K562 (cell line): Measurements from ENCODE around the gene B3GAT3. TPM values are rescaled to one million over a fixed set of nuclear protein-coding genes. Genes with fewer than 3 reads are reported as not detected.

Experiments used
- KDM5B ChIP-seq: fragments of 200-600 bp; sonication (generic); IDR thresholded peaks from 2 replicates; pipeline ENCODE4 v1.6.1; 2012; ENCODE audit warnings: low read depth, mild to moderate bottlenecking, moderate library complexity, low read length, control low read depth, inconsistent platforms; ENCODE audit not compliant: insufficient replicate concordance
- polyA plus RNA-seq, 8 experiments: library from polyadenylated mRNA; depleted of rRNA in 4 of 8; stranded (reverse) in 5 of 8; unstranded in 3 of 8; fragments of >200 nt; fragmentation: Nextera tagmentation in 2 of 8; fragmentation: Illumina TruSeq in 1 of 8; extraction: Ambion mirVana in 2 of 8; extraction: Trizol in 1 of 8; gene quantifications; 2 replicates each; pipeline versions ENCODE4 v1.2.1 to v1.2.3, GENCODE V29; 2011 to 2014; ENCODE audit warnings: inconsistent platforms in 1 of 8, missing spikeins in 1 of 8
- total RNA-seq, 7 experiments: library from RNA; depleted of rRNA in 6 of 7; stranded (reverse); fragments of >200 nt in 6 of 7; fragmentation: Illumina TruSeq in 2 of 7; extraction: Trizol in 2 of 7; gene quantifications; 2 replicates each; pipeline versions ENCODE4 v1.2.1 to v1.2.3, GENCODE V29; 2011 to 2021; ENCODE audit warnings: low replicate concordance in 1 of 7
- TF ChIP-seq, protein P1 (sequence below): fragments of 200-600 bp; sonication (generic); IDR thresholded peaks from one replicate; pipeline ENCODE4 v1.6.1; 2012; ENCODE audit warnings: mild to moderate bottlenecking, low read depth, low read length, inconsistent platforms
- TF ChIP-seq, protein P2 (sequence below), 3 experiments: IDR thresholded peaks in 2 of 3; conservative IDR thresholded peaks in 1 of 3; 2 replicates each; pipeline ENCODE4 v1.5.1; 2011 to 2012; ENCODE audit warnings: low read length in 3 of 3, mild to moderate bottlenecking in 3 of 3, control low read depth in 2 of 3, improper control_type of control experiment in 1 of 3, inconsistent platforms in 1 of 3, low read depth in 1 of 3, mixed read lengths in 1 of 3, moderate library complexity in 1 of 3; ENCODE audit not compliant: insufficient read depth in 2 of 3
- TF ChIP-seq, protein P3 (sequence below): fragments of 450-650 bp; IDR thresholded peaks from 2 replicates; pipeline ENCODE4 v1.6.1; 2016; ENCODE audit warnings: low read depth

Gene B3GAT3
- total and polyA plus RNA-seq, 9 of the 15 experiments (the other 6 are each of a cell fraction or from before 2014, with no cell fraction given) = 0.30 to 64.0 (median 21.4) TPM

DNA sequence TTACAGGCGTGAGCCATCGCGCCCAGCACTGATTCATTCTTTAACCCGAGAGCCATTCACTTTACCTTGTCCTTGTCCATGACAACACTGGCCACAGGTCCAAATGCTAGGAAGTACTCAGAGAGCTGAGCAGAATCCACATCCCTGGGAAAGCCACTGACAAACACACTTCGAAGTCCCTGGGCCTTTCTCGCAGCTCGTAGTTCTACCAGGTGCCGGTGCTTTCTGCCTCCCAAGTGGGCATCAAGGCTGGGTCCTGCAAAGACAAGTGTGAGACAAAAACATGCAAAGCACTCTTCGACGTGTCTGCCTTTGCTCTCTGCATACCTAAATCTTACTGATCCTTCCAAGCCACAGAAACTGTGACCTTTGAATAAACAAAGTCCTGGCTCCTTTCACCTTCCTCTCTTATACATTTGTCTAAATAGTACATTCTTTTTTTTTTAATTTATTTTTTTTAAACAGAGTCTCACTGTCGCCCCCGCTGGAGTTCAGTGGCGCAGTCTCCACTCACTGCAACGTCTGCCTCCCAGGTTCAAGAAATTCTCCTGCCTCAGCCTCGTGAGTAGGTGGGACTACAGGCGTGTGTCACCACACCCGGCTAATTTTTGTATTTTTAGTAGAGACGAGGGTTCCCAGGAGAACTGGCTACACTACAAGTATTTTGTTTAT is 32.7 kb downstream of the B3GAT3 start (continued):
- TF ChIP-seq, protein P1, sequence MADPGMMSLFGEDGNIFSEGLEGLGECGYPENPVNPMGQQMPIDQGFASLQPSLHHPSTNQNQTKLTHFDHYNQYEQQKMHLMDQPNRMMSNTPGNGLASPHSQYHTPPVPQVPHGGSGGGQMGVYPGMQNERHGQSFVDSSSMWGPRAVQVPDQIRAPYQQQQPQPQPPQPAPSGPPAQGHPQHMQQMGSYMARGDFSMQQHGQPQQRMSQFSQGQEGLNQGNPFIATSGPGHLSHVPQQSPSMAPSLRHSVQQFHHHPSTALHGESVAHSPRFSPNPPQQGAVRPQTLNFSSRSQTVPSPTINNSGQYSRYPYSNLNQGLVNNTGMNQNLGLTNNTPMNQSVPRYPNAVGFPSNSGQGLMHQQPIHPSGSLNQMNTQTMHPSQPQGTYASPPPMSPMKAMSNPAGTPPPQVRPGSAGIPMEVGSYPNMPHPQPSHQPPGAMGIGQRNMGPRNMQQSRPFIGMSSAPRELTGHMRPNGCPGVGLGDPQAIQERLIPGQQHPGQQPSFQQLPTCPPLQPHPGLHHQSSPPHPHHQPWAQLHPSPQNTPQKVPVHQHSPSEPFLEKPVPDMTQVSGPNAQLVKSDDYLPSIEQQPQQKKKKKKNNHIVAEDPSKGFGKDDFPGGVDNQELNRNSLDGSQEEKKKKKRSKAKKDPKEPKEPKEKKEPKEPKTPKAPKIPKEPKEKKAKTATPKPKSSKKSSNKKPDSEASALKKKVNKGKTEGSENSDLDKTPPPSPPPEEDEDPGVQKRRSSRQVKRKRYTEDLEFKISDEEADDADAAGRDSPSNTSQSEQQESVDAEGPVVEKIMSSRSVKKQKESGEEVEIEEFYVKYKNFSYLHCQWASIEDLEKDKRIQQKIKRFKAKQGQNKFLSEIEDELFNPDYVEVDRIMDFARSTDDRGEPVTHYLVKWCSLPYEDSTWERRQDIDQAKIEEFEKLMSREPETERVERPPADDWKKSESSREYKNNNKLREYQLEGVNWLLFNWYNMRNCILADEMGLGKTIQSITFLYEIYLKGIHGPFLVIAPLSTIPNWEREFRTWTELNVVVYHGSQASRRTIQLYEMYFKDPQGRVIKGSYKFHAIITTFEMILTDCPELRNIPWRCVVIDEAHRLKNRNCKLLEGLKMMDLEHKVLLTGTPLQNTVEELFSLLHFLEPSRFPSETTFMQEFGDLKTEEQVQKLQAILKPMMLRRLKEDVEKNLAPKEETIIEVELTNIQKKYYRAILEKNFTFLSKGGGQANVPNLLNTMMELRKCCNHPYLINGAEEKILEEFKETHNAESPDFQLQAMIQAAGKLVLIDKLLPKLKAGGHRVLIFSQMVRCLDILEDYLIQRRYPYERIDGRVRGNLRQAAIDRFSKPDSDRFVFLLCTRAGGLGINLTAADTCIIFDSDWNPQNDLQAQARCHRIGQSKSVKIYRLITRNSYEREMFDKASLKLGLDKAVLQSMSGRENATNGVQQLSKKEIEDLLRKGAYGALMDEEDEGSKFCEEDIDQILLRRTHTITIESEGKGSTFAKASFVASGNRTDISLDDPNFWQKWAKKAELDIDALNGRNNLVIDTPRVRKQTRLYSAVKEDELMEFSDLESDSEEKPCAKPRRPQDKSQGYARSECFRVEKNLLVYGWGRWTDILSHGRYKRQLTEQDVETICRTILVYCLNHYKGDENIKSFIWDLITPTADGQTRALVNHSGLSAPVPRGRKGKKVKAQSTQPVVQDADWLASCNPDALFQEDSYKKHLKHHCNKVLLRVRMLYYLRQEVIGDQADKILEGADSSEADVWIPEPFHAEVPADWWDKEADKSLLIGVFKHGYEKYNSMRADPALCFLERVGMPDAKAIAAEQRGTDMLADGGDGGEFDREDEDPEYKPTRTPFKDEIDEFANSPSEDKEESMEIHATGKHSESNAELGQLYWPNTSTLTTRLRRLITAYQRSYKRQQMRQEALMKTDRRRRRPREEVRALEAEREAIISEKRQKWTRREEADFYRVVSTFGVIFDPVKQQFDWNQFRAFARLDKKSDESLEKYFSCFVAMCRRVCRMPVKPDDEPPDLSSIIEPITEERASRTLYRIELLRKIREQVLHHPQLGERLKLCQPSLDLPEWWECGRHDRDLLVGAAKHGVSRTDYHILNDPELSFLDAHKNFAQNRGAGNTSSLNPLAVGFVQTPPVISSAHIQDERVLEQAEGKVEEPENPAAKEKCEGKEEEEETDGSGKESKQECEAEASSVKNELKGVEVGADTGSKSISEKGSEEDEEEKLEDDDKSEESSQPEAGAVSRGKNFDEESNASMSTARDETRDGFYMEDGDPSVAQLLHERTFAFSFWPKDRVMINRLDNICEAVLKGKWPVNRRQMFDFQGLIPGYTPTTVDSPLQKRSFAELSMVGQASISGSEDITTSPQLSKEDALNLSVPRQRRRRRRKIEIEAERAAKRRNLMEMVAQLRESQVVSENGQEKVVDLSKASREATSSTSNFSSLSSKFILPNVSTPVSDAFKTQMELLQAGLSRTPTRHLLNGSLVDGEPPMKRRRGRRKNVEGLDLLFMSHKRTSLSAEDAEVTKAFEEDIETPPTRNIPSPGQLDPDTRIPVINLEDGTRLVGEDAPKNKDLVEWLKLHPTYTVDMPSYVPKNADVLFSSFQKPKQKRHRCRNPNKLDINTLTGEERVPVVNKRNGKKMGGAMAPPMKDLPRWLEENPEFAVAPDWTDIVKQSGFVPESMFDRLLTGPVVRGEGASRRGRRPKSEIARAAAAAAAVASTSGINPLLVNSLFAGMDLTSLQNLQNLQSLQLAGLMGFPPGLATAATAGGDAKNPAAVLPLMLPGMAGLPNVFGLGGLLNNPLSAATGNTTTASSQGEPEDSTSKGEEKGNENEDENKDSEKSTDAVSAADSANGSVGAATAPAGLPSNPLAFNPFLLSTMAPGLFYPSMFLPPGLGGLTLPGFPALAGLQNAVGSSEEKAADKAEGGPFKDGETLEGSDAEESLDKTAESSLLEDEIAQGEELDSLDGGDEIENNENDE = no peak
- TF ChIP-seq, protein P2, sequence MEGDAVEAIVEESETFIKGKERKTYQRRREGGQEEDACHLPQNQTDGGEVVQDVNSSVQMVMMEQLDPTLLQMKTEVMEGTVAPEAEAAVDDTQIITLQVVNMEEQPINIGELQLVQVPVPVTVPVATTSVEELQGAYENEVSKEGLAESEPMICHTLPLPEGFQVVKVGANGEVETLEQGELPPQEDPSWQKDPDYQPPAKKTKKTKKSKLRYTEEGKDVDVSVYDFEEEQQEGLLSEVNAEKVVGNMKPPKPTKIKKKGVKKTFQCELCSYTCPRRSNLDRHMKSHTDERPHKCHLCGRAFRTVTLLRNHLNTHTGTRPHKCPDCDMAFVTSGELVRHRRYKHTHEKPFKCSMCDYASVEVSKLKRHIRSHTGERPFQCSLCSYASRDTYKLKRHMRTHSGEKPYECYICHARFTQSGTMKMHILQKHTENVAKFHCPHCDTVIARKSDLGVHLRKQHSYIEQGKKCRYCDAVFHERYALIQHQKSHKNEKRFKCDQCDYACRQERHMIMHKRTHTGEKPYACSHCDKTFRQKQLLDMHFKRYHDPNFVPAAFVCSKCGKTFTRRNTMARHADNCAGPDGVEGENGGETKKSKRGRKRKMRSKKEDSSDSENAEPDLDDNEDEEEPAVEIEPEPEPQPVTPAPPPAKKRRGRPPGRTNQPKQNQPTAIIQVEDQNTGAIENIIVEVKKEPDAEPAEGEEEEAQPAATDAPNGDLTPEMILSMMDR (IDR thresholded peaks at IDR 0.05 in 2 of 3, conservative IDR thresholded peaks at IDR 0.05 in 1 of 3; ENCODE audit: insufficient read depth in 2 of 3, low read depth in 1 of 3, low read length in 3 of 3) = peak; percentile 44 to 59 (median 46); a peak in 4 of 6 replicates
- TF ChIP-seq, protein P3, sequence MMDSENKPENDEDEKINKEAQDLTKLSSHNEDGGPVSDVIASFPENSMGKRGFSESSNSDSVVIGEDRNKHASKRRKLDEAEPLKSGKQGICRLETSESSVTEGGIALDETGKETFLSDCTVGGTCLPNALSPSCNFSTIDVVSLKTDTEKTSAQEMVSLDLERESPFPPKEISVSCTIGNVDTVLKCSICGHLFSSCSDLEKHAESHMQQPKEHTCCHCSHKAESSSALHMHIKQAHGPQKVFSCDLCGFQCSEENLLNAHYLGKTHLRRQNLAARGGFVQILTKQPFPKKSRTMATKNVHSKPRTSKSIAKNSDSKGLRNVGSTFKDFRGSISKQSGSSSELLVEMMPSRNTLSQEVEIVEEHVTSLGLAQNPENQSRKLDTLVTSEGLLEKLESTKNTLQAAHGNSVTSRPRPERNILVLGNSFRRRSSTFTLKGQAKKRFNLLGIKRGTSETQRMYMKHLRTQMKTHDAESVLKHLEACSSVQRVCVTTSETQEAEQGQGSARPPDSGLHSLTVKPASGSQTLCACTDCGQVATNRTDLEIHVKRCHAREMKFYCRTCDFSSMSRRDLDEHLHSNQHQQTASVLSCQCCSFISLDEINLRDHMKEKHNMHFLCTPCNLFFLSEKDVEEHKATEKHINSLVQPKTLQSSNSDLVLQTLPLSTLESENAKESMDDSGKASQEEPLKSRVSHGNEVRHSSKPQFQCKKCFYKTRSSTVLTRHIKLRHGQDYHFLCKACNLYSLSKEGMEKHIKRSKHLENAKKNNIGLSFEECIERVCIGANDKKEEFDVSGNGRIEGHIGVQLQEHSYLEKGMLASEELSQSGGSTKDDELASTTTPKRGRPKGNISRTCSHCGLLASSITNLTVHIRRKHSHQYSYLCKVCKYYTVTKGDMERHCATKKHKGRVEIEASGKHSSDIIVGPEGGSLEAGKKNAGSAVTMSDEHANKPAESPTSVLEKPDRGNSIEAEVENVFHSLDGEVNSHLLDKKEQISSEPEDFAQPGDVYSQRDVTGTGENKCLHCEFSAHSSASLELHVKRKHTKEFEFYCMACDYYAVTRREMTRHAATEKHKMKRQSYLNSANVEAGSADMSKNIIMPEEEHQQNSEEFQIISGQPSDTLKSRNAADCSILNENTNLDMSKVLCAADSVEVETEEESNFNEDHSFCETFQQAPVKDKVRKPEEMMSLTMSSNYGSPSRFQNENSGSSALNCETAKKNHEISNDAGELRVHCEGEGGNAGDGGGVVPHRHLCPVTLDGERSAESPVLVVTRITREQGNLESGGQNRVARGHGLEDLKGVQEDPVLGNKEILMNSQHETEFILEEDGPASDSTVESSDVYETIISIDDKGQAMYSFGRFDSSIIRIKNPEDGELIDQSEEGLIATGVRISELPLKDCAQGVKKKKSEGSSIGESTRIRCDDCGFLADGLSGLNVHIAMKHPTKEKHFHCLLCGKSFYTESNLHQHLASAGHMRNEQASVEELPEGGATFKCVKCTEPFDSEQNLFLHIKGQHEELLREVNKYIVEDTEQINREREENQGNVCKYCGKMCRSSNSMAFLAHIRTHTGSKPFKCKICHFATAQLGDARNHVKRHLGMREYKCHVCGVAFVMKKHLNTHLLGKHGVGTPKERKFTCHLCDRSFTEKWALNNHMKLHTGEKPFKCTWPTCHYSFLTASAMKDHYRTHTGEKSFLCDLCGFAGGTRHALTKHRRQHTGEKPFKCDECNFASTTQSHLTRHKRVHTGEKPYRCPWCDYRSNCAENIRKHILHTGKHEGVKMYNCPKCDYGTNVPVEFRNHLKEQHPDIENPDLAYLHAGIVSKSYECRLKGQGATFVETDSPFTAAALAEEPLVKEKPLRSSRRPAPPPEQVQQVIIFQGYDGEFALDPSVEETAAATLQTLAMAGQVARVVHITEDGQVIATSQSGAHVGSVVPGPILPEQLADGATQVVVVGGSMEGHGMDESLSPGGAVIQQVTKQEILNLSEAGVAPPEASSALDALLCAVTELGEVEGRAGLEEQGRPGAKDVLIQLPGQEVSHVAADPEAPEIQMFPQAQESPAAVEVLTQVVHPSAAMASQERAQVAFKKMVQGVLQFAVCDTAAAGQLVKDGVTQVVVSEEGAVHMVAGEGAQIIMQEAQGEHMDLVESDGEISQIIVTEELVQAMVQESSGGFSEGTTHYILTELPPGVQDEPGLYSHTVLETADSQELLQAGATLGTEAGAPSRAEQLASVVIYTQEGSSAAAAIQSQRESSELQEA = no peak
- no peak for TF ChIP-seq KDM5B
